Stimulated activated CD4-positive, alpha-beta T cell treated with anti-CD3 and anti-CD28 coated beads, Interleukin-1b, Interleukin-23, amount 100 ng/mL, for 4 hours (primary cell): ENCODE data around the gene RCAN1.

Experiments
- DNase-seq, 2 donors: peaks; one replicate each; pipeline ENCODE4 v3.0.0-alpha.2; 2020; ENCODE audit warnings: low read depth in 2 of 2

RCAN1 gene

GRCh38 chr21:34614628-34615486 lies at the start of gene RCAN1:
Gene RCAN1, minus strand, starts transcription at chr21:34615113. Its CDS starts 102 bp downstream, at chr21:34615011.
- DNase-seq: peak; percentile 76 to 81

- no peak for DNase-seq
These were observed 46.9 kb upstream of the RCAN1 start for GRCh38 chr21:34661848-34662247.

GRCh38 chr21:34653522-34653921 lies 38.6 kb upstream of the RCAN1 start:
- DNase-seq: no peak

GRCh38 chr21:34651642-34652041 lies 36.7 kb upstream of the RCAN1 start:
- no peak for DNase-seq

- DNase-seq: no peak
These were observed 36.0 kb upstream of the RCAN1 start for GRCh38 chr21:34650861-34651431.

GRCh38 chr21:34649400-34649799 lies 34.5 kb upstream of the RCAN1 start:
- DNase-seq: no peak

DNA sequence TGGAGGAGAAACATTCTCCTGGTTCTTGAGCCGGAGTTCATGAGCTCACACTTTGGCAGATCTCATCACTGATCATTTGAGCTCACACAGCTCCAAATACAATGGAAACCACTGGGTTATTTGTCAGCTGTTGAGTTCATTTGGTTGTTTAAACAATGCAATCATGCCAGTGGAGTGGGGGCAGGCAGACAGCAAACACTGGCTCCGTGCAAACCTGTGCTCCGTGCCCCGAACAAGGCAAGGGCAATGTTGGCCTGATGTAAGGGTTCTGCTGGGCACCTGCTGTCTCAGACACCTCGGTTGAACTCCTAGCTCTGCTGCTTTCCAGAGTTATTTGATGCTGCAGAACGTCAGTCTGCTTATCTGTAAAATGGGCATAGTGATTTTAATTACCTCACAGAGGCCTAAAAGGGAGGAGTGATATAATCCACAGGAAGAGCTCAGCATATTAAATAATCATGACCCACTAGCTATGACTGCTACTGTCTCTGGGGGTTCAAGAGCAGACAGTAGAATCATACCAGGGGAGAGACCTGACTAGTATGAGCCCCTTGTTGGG lies 33.9 kb upstream of the RCAN1 start:
- DNase-seq: no peak

DNA sequence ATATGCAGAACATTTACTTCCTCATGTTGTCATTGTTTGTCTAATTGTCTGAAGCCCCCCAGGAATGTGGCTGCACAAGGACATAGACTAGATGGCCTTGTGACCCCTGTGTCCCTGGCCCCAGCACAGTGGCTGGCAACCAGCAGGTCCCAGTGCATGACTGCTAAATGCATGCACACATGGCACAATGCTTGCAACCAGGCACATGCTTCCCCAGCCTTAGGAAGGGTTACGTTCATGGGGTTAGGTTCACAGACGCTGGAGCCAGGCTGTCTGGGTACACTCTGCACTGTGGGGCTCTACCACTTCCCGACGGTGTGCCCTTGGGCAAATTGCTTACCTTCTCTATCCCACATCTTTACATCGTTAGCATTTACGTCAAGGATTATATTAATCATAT lies 32.6 kb upstream of the RCAN1 start:
- DNase-seq: no peak

DNA sequence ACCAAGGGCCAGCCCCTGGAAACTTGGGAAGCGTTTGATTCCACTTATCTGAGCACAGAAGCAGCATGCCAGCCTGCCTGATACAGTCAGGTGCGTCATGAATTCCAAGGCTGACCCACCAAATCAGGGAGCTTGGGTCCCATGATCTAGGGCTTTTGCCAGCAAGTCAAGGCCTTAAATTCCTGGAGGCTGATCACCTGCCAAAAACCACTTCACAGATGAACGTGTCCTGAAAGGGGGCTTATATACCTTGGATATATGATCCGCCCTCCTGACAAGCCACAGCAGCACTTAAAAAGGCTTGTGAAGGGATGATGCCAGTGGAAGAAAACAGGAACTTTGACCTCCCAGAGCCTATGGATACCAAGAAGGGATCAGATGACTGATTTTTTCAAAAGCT lies 29.9 kb upstream of the RCAN1 start:
- no peak for DNase-seq

DNA sequence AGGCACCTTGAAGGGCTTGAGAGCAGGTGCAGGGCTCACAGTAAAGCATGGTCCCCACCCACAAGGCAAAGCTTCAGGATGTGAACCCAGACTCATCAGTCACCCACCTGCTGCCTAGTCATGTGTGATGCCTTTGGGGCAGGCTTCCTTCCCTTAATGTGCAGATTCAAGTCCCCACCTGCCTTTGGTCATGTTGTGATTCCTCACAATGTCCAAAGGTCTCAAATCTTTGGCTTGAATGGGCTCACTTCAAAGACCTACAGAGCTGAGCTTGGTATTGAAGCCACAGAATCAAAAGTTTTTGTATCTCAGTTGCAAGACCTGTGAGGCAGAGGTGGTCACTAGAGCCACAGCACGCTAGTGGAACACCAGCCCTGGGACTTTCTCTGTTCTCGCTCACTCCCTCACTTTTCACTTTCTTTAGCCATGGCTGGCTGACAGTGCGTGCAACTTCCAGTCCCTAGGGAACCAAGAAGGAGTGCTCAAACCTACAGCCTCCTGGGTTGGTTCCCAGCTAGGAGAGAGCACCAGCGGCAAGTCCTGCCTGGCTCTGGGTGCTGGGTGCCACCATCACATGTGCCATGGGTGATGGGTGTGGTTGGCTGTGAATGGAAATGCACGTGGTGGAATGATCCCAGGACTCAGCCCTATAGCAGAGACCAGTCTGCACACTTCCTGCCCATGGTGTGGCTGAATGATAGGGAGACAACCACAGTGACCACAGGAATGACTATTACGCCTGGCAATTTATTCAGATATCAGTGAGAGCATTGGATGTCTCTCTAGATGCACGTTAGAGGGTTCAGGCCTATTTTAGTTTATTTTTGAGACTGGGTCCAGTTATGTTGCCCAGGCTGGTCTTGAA lies 27.5 kb upstream of the RCAN1 start:
- DNase-seq: no peak

- no peak for DNase-seq
These were observed 25.9 kb upstream of the RCAN1 start for GRCh38 chr21:34640858-34641257.

GRCh38 chr21:34639882-34640788 lies 25.2 kb upstream of the RCAN1 start:
- peak in 1 of 2 donors; percentile 15 for DNase-seq

DNA sequence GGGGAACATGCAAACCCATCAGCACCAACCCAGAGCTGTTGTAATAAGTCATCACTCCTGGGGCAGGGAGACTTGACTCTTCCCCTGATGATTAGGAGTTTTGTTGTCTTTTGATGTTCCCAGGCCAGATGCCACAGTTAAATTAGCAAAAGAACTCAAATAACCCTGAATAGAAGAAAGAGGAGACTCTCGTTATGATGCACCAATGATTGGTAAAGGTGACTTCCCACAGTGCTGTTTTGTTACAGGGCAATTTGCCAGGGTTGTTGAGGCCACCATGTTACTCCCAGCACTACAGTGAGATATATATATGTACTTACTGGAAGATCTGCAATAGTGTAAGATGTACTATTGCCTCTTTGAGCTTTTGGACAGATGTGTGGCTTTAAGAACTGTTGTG lies 24.3 kb upstream of the RCAN1 start:
- no peak for DNase-seq

DNA sequence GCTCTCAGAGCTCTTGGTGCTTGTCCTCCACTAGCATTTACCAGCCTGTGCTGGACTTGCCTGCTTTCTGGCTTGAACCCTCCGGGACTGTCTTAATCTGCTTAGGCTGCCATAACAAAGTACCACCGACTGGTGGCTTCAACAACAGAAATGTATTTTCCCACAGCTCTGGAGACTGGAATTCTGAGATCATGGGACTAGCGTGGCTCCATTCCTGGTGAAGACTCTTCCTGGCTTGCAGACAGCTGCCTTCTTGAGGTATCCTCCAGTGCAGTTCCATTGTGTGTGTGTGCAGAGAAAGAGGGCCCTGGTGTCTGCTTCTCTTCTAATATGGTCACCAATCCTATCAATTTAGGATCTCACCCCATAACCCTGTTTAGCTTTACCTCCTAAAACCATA lies 22.0 kb upstream of the RCAN1 start:
- no peak for DNase-seq

DNA sequence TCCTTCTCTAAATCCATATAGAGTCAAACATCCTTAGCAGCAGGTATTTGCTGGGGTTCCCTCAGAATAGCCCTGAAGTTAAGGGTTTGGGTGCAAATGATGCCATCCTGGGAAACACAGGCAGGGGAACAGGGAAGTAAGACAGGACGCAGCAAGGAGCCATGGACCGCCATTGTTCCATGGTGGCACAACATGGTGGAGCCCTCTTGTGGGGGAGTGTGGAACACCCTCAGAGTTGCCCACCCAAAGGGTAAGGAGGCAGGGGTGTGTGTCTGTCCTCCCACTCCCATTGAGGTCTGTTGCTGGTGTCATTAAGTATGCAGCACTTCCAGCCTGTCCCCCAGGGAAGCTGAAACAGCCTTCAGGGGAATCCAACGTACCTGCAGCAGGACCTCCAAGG lies 20.4 kb upstream of the RCAN1 start:
- peak in 1 of 2 donors; percentile 7 for DNase-seq

DNA sequence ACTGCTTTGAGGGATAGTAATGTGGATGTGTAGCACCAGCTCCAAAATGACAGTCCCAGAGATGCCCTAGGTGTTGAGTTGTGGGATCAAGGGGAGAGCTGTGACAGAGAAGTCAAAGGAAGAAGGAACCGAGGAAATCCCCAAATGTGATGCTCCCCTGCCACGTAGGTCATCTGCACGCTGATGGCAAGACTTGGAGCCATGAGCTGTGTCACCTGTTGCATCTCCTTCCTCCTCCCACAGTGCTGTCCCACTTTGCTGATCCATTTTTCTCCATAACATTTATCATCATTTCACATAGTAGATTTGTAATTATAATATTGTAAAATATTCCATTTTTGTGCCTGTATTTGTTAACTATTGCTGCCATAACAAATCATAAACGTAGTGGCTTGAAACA lies 17.6 kb upstream of the RCAN1 start:
- DNase-seq: no peak

- DNase-seq: no peak
These were observed 15.7 kb upstream of the RCAN1 start for GRCh38 chr21:34630536-34631143.

GRCh38 chr21:34626131-34626530 lies 11.2 kb upstream of the RCAN1 start:
- no peak for DNase-seq

- no peak for DNase-seq
These were observed 10.2 kb upstream of the RCAN1 start for GRCh38 chr21:34625030-34625593.

DNA sequence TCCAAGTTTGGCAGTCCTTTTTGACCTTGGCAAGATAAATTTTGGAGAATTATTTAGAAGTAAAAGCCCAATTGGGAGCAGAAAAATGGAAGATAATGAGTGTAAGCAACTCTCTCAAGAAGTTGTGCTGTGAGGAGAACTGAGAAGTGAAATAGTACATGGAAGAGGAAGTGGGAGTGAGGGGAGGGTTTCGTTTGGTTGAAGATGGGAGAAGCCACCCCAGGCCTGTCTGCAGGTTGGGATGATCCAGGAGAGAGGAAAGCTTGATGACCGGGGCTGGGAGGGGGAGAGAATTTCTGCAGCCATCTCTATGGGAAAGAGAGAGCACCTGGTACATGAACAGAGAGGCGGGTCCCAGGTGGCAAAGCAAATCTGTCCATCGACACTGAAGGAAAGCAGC lies 8.6 kb upstream of the RCAN1 start:
- DNase-seq: no peak
